Loucy (cell line): ENCODE data around the gene FGF12.

ENCODE experiments used
- EZH2phosphoT487 ChIP-seq: fragments of 200-600 bp; IDR thresholded peaks from 2 replicates; pipeline ENCODE4 v1.6.1; 2018; ENCODE audit warnings: antibody characterized with exemption, mild to moderate bottlenecking, moderate library complexity, borderline replicate concordance
- TF ChIP-seq, protein P1 (sequence below): fragments of 200-600 bp; sonication (generic); conservative IDR thresholded peaks from 2 replicates; pipeline ENCODE4 v1.5.1; 2014; ENCODE audit warnings: mild to moderate bottlenecking, antibody characterized with exemption, low read length

DNA sequence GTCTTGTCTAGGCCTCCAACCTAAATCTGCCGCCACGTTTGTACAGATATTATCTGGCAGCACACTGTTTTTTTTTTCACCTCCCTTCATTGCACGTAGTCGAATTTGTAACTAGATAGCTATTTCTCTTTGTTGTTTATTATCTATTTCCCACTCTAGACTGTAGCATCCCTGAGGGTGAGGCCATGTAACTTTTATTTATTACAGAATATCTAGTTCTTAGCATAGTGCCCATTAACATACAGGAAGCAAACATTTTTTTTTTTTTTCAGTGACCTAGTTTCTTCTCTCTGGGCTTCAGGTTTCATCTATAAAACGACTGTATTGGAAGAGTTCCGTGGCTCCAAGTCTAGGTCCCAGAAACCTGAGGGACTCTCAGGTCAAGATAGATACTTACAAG, 354.3 kb downstream of the FGF12 start:
- TF ChIP-seq, protein P1, sequence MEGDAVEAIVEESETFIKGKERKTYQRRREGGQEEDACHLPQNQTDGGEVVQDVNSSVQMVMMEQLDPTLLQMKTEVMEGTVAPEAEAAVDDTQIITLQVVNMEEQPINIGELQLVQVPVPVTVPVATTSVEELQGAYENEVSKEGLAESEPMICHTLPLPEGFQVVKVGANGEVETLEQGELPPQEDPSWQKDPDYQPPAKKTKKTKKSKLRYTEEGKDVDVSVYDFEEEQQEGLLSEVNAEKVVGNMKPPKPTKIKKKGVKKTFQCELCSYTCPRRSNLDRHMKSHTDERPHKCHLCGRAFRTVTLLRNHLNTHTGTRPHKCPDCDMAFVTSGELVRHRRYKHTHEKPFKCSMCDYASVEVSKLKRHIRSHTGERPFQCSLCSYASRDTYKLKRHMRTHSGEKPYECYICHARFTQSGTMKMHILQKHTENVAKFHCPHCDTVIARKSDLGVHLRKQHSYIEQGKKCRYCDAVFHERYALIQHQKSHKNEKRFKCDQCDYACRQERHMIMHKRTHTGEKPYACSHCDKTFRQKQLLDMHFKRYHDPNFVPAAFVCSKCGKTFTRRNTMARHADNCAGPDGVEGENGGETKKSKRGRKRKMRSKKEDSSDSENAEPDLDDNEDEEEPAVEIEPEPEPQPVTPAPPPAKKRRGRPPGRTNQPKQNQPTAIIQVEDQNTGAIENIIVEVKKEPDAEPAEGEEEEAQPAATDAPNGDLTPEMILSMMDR: no peak
- TF ChIP-seq EZH2phosphoT487: no peak
